ENCODE measurements around the gene PRG2.
A peak's percentile ranks its signal among the peaks of the same experiment; 100 is the strongest.
"Not testable (repeated sequence)": the region's sequence is repeated elsewhere in the genome, so short reads cannot be mapped to it uniquely, and the experiment has no call there.

Gene PRG2

DNA sequence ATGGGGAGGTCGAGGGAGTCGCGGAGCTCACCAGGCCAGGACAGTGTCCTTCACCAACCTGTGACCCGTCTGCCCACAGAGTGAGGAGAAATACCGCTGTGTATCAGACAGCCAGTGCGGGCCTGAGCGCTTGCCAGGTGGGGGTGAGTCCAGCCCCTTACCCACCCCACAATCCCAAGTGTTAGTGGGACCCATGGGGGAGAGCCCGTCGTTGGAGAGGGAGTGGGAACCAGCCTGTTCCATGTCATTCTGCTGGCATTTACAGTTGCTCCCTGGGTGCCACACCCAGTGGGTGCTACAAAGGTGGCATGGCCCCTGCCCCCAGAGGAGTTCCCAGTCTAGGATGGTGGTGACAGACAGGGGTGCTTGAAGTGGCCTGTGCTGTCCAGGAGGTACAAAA, 43.1 kb downstream of the PRG2 start:
- DNase-seq (ENCODE audit: low spot score), result no peak

DNA sequence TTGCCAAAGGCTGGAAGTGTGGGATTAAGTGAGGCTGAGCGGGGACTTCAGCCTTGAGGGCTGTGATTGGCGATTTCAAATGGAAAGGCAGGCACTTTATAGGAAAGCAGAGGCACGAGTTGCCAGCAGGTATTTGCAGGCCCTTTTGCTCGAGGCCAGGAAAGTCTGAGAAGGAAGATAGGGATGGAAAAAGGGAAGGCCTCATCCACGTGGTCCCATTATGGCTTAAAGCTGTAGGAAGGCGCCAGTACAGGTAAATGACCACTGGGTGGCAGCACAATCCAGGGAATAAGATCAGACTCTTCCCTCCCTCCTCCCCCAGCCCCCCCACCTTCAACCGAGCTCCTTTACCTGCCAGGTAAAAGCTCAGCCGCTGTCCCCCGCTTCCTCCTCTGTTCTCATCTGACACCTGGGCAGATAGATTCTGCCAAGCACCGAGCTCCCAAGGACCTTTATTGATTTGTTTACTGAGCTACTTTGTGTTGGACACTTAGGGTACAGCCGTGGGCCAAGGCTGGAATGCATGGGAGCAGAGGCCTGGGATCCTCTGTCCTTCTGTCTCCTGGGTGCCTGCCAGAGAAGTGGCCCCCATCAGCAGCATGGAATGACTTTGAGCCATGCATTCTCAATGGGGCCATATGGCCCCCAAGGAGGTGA, 44.8 kb downstream of the PRG2 start:
- DNase-seq (ENCODE audit: low spot score), result peak; percentile 68

DNA sequence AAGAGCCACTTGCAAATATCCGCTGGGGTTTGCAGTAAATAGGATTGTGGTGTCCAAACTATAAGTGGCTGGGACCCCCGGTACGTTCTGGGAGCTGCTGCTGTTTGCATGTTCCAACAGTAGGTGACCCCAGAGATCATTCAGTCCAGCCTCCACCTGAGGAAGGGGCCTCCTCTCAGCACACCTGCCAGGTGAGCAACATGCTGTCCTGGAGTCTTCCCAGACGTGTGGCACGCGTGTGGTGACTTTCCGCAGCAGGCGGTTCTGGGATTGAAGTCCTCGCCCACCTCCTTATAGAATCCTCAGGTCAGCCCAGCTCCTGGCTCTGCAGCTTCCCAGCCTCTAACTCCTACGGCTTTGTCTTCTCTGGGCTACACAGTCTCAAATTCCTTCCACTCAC, 45.6 kb downstream of the PRG2 start:
- no peak for DNase-seq (ENCODE audit: low spot score)

DNA sequence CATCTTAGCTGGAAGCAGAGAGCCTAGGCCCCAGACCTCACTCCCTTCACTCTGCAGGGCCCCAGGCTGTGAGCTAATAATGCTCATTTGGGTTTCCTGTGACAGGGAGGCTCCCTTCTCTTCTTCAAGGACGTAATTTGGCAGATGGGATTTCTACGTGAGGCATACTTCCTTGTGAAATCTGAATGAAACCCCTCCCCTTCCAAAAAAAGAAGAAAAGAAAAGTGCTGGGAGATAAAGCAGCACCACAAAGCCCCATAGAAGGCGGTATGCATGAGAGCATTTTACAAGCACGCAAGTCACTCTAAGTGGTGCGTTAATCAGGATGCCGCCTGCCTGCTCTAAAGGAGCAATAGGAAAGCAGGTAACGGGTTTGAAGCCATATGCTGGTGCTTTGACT, 46.6 kb downstream of the PRG2 start:
- no peak for DNase-seq (ENCODE audit: low spot score)

DNA sequence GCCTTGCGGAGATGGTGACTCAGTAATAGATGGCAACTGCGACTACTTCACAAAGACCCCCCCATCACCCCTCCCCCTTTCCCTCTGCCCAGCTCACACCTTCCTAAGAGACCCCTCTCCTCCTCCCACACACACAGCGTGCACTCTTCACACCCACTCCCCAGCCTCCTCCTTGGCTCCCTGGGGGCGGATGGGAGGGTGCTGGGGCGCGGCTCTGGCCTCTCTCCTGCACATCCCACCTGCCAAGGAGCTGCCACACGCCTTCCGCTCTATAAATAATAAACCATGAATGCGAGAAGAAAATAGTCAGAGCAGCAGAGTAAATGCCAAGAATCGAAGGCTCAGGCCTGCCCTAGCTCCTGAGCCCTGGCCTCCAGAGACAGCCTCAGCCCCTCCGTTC, 47.7 kb downstream of the PRG2 start:
- DNase-seq (ENCODE audit: low spot score), result no peak

DNA sequence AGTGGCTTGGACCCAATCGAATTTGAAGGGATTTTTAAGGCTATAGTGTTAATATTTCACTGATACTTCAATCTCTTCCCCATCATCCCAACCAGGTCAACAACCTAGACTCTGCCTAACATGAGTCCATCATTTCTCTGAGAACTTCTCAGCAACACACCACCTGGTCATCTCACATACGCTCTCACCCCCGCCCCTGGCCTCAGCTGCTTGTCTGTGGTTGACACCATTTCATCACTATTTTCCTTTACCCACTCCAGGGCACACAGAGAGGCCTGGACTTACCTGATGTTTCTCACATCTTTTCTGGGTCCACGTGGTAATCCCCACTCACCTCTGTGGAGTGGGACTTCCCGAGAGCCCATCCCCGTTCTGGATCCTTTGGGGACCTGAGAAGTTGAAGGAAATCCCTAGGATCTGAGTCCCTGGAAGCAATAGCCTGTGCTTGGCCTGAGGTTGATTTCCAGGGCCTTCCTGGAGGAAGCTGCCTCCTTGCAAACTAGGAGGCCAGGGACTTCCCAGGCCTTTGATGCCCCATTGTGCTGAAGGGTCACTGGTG, 49.1 kb downstream of the PRG2 start:
- no peak for DNase-seq (ENCODE audit: low spot score)

DNA sequence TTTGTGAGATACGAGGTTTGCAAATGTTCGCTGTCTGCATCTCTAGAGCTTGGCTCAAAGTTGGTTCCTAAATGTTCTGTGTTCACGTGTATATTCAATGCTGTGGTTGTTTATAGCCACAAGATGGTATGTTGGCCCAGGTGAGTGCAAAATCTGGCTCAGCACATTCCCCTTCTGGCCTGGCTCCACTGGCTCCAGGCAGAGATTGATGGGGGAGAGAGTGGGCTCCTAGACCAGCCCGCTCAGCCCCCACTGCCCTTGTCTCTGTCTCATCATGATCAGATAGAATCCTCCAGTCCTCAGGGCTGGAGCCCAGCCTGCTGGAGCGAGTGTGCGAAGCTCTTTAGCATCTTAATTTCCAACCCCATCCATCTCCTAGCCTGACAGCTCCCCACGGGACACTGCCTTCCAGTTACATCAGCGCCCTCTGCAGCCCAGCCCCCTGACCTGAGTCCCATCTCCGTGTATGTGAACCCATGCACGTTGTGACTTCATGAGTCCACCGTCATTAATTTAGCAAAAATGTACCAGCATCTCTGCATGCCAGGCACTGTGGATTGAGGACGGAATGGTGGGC, 50.3 kb downstream of the PRG2 start:
- no peak for DNase-seq (ENCODE audit: low spot score)

DNA sequence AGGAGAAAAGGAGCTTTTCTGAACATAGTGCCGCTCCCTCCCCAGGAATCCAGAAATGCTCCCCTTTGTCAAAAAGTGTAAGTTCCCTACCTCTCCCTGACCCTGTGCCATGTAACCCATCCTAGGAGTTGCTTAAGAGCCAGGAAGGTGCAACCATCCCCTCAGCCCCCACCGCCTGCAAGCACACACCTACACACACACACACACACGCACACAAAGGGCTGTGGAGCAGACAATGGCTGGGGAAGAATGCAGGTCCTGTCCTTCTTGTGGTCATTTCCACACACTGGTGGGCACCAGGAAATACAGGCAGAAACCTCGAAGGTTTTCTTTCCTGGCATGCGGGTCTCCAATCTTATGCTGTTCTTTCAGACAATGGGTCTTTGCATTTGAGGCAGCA, 51.1 kb downstream of the PRG2 start:
- DNase-seq (ENCODE audit: low spot score), result no peak

DNA sequence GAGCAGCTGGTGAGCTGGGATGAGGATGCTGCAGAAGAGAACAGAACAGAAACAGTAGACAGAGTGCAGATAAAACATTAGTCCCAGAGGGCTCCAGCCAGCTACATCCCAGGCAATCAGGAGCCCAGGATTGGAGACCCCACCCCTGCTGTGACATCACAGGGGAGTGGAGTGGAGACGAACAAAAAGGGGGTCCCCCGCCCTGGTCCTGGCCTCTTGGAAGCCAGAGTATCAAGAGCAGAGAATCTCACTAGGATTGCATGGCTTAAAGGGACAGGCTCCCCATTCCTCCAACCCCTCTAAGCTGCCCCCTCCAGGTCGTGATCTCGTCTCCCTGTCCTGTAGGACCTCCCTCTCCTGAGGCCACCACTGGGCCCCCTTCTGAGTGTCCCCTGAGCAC, 52.3 kb downstream of the PRG2 start, which contains the start of gene P2RX3:
Gene P2RX3, plus strand, starts transcription at position 211 of the 400 bp plus-strand sequence. CDS start 199 bp downstream, outside the sequence.
- DNase-seq (ENCODE audit: low spot score), result no peak

DNA sequence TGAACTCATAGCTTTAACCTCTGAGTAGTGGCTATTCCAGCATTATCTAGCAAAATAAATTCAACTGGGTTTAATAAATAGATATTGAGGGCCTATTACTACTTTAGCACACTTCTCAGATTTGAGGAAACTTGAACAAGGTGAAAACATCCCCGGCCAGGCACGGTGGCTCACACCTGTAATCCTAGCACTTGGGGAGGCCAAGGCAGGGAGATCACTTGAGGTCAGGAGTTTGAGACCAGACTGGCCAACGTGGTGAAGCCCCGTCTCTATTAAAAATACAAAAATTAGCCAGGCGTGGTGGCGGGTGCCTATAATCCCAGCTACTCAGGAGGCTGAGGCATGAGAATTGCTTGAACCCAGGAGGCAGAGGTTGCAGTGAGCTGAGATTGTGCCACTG, 53.6 kb downstream of the PRG2 start:
- DNase-seq (ENCODE audit: low spot score), result not testable (repeated sequence)
